Gastrocnemius medialis (tissue), 4 donors: ENCODE results near the gene TFF1.

Experiments used
- CTCF ChIP-seq, 5 experiments: fragments of 450-650 bp in 3 of 5; fragments of 200-600 bp in 2 of 5; sonication (generic) in 2 of 5; IDR thresholded peaks in 4 of 5; conservative IDR thresholded peaks in 1 of 5; 1 replicate in 4 of 5; 2 replicates in 1 of 5; pipeline ENCODE4 v1.5.1; 2016 to 2019; ENCODE audit warnings: antibody characterized with exemption in 5 of 5, mild to moderate bottlenecking in 3 of 5, moderate library complexity in 3 of 5
- POLR2A ChIP-seq, 2 donors: fragments of 450-650 bp; IDR thresholded peaks; one replicate each; pipeline ENCODE4 v1.6.1; 2017; ENCODE audit warnings: antibody characterized with exemption in 2 of 2, mild to moderate bottlenecking in 2 of 2, moderate library complexity in 2 of 2

- TF ChIP-seq POLR2A (IDR thresholded peaks at IDR 0.05) (no peak), CTCF (IDR thresholded peaks at IDR 0.05 in 4 of 5, conservative IDR thresholded peaks at IDR 0.05 in 1 of 5) (no peak)
Observed at GRCh38 chr21:42405064-42406013, 39.0 kb upstream of the TFF1 start.
